Endothelial cell of umbilical vein (primary cell): ENCODE measurements around the gene SLC35A1. TPM values are rescaled to one million over a fixed set of nuclear protein-coding genes. Genes with fewer than 3 reads are reported as not detected.

Experiments
- BruUV-seq: library from RNA; stranded (reverse); fragments of 400-500 nt; replicated peaks from 2 replicates; lab custom pipeline; 2021; lab: Mats Ljungman, UMichigan
- CTCF ChIA-PET: fragments of 300-600, 350-600 bp; sonication (Branson Sonifier 250); formaldehyde crosslinking; loops from one replicate; lab custom pipeline; 2021; ENCODE audit warnings: antibody characterized with exemption, inconsistent platforms; lab: Charles Lee
- POLR2A ChIA-PET: fragments of 300-600, 350-600 bp; sonication (Branson Sonifier 250); formaldehyde crosslinking; loops from one replicate; lab custom pipeline; 2021; ENCODE audit warnings: antibody characterized with exemption, inconsistent platforms; lab: Charles Lee
- DNase-seq: peaks from one replicate; pipeline ENCODE4 v3.0.0-alpha.2; 2011; ENCODE audit warnings: low read depth, low spot score
- FAIRE-seq: peaks from 2 replicates; lab custom pipeline; 2011; peaks lifted over from hg19 to GRCh38; lab: Jason Lieb, UNC
- H2AFZ ChIP-seq: 2 replicates; pipeline ENCODE4 v1.6.0; 2012; ENCODE audit warnings: low read depth, low read length, control low read depth, inconsistent platforms
- H3K27ac ChIP-seq: 2 replicates; pipeline ENCODE4 v1.5.1; 2011; ENCODE audit warnings: low read depth, mild to moderate bottlenecking, control low read depth, low read length, moderate library complexity; ENCODE audit not compliant: insufficient read depth
- H3K27me3 ChIP-seq, 2 experiments: 2 replicates each; pipeline versions ENCODE4 v1.6.0 to v1.6.1; 2011; ENCODE audit warnings: low read length in 2 of 2, mixed read lengths in 1 of 2; ENCODE audit not compliant: control insufficient read depth in 2 of 2, insufficient read depth in 2 of 2
- H3K36me3 ChIP-seq, 2 experiments: 2 replicates in 1 of 2; 3 replicates in 1 of 2; pipeline ENCODE4 v1.5.1; 2011; ENCODE audit warnings: low read length in 2 of 2, mild to moderate bottlenecking in 1 of 2, moderate library complexity in 1 of 2; ENCODE audit not compliant: control insufficient read depth in 2 of 2, insufficient read depth in 2 of 2; ENCODE audit errors: extremely low read depth in 1 of 2
- H3K4me1 ChIP-seq: 3 replicates; pipeline ENCODE4 v1.5.1; 2011; ENCODE audit warnings: mild to moderate bottlenecking, low read length; ENCODE audit not compliant: control insufficient read depth, insufficient read depth; ENCODE audit errors: extremely low read depth
- H3K4me2 ChIP-seq: 2 replicates; pipeline ENCODE4 v1.6.1; 2011; ENCODE audit warnings: low read length, control low read depth, mixed read lengths; ENCODE audit not compliant: insufficient read depth
- H3K4me3 ChIP-seq, 3 experiments: fragments of 200-600 bp in 1 of 3; sonication (generic), shearing (Covaris generic) in 1 of 3; replicated peaks in 1 of 3; 2 replicates each; pipeline ENCODE4 v1.5.1; 2011 to 2016; ENCODE audit warnings: control low read depth in 3 of 3, low read length in 3 of 3, mild to moderate bottlenecking in 2 of 3, inconsistent platforms in 1 of 3, low read depth in 1 of 3, moderate library complexity in 1 of 3; ENCODE audit not compliant: insufficient read depth in 1 of 3
- H3K79me2 ChIP-seq: 2 replicates; pipeline ENCODE4 v1.6.0; 2012; ENCODE audit warnings: low read length, inconsistent platforms; ENCODE audit not compliant: control insufficient read depth, insufficient read depth
- H3K9ac ChIP-seq: replicated peaks from 2 replicates; pipeline ENCODE3; 2011; ENCODE audit warnings: low read length, control low read depth; ENCODE audit not compliant: insufficient read depth; ENCODE audit errors: extremely low read depth
- H3K9me1 ChIP-seq: replicated peaks from 3 replicates; pipeline ENCODE4 v1.6.0; 2011; ENCODE audit warnings: mild to moderate bottlenecking, low read length; ENCODE audit not compliant: control insufficient read depth, insufficient read depth; ENCODE audit errors: extremely low read depth
- H3K9me3 ChIP-seq: replicated peaks from 2 replicates; pipeline ENCODE4 v1.5.1; 2012; ENCODE audit warnings: low read length, inconsistent platforms; ENCODE audit not compliant: control insufficient read depth, insufficient read depth
- H4K20me1 ChIP-seq: replicated peaks from 2 replicates; pipeline ENCODE3; 2011; ENCODE audit warnings: mild to moderate bottlenecking, low read length; ENCODE audit not compliant: control insufficient read depth, insufficient read depth; ENCODE audit errors: extremely low read depth
- CTCF ChIP-seq, 2 donors: IDR thresholded peaks; 1 replicate in 1 of 2; 2 replicates in 1 of 2; pipeline ENCODE4 v1.5.1; 2011; ENCODE audit warnings: low read length in 2 of 2, mild to moderate bottlenecking in 2 of 2, moderate library complexity in 2 of 2, control low read depth in 1 of 2, inconsistent platforms in 1 of 2, low read depth in 1 of 2; ENCODE audit not compliant: insufficient read depth in 1 of 2; ENCODE audit errors: extremely low read depth in 1 of 2
- EZH2 ChIP-seq: IDR thresholded peaks from 2 replicates; pipeline ENCODE4 v1.6.1; 2012; ENCODE audit warnings: borderline replicate concordance, low read depth, mild to moderate bottlenecking, moderate library complexity, low read length, inconsistent platforms; ENCODE audit not compliant: severe bottlenecking
- FOS ChIP-seq: IDR thresholded peaks from 2 replicates; pipeline ENCODE4 v1.6.1; 2011; ENCODE audit warnings: mild to moderate bottlenecking, low read length, moderate library complexity, borderline replicate concordance; ENCODE audit not compliant: insufficient read depth
- GATA2 ChIP-seq: IDR thresholded peaks from 2 replicates; pipeline ENCODE4 v1.7.0; 2011; ENCODE audit warnings: low read depth, mild to moderate bottlenecking, moderate library complexity, mixed read lengths, low read length; ENCODE audit not compliant: insufficient read length, insufficient read depth
- JUN ChIP-seq: IDR thresholded peaks from 2 replicates; pipeline ENCODE4 v1.6.1; 2011; ENCODE audit warnings: borderline replicate concordance, low read depth; ENCODE audit not compliant: insufficient read length, insufficient read depth
- MYC ChIP-seq: IDR thresholded peaks from one replicate; pipeline ENCODE4 v1.6.1; 2011; ENCODE audit warnings: mild to moderate bottlenecking, low read depth, low read length
- POLR2A ChIP-seq: IDR thresholded peaks from 2 replicates; pipeline ENCODE4 v1.6.1; 2012; ENCODE audit warnings: low read depth, mild to moderate bottlenecking, control low read depth, low read length
- POLR2AphosphoS5 ChIP-seq: IDR thresholded peaks from 2 replicates; pipeline ENCODE4 v1.6.1; 2012; ENCODE audit warnings: low read depth, mild to moderate bottlenecking, control low read depth, low read length, moderate library complexity; ENCODE audit not compliant: insufficient read depth
- dilution Hi-C: fragments of 300-500 bp; cut with MboI; formaldehyde crosslinking; loops from one replicate; pipeline ENCODE4 v1.15.0; 2019; ENCODE audit warnings: low sequenced_read_pairs; ENCODE audit not compliant: extremely low pct_ligation_motif_present
- intact Hi-C: fragments of 100-400 bp; cut with micrococcal nuclease; formaldehyde crosslinking; loops from one replicate; pipeline ENCODE4 v1.10.0; 2022
- polyA plus RNA-seq, 4 experiments: library from polyadenylated mRNA; depleted of rRNA in 3 of 4; stranded (reverse) in 3 of 4; unstranded in 1 of 4; fragments of >200 nt; gene quantifications; 2 replicates each; pipeline versions ENCODE4 v1.2.1 to v1.2.3, GENCODE V29; 2011 to 2012; ENCODE audit warnings: missing spikeins in 1 of 4
- total RNA-seq: library from RNA; stranded (reverse); gene quantifications from 2 replicates; pipeline ENCODE4 v1.2.3, GENCODE V29; 2021

SLC35A1 gene
- total and polyA plus RNA-seq, 2 donors (not counting 3 experiments of a cell fraction or from before 2014, with no cell fraction given) = 13.0 to 13.9 TPM

- dilution Hi-C loops (no loop called here), intact Hi-C loops (no loop called here)
- no peak overlapping the region for H3K4me3 ChIP-seq
- FAIRE-seq (no peak), DNase-seq (no peak)
- CTCF ChIA-PET = no interaction called here
- POLR2A ChIA-PET = no interaction called here
- H3K79me2 ChIP-seq = no peaks in the 10 kb centered on the region
- no peak overlapping the region for H2AFZ ChIP-seq
- no peaks in the 10 kb centered on the region for H3K27me3 ChIP-seq
- no peaks in the 10 kb centered on the region for H3K9me1 ChIP-seq
- no peak overlapping the region for H3K4me2 ChIP-seq
- no peak overlapping the region for H3K9ac ChIP-seq
- no peaks in the 10 kb centered on the region for H3K9me3 ChIP-seq
- no peaks in the 10 kb centered on the region for H4K20me1 ChIP-seq
- TF ChIP-seq POLR2AphosphoS5 (no peak), EZH2 (no peak), GATA2 (no peak), MYC (no peak)
- no peak overlapping the region for H3K27ac ChIP-seq
- no peaks in the 10 kb centered on the region for H3K4me1 ChIP-seq
- BruUV-seq = no TSS peak
- H3K36me3 ChIP-seq = no peaks in the 10 kb centered on the region
Measured at GRCh38 chr6:87444362-87444761, 28.4 kb upstream of the SLC35A1 start.

- BruUV-seq = no TSS peak
- Histone ChIP-seq H3K9me1 (no peaks in the 10 kb centered on the region), H2AFZ (no peak overlapping the region), H3K9ac (no peak overlapping the region), H3K27me3 (peaks cover 9 to 13% of the 10 kb centered on the region in 2 experiments), H3K9me3 (no peaks in the 10 kb centered on the region), H3K4me3 (no peak overlapping the region), H3K79me2 (no peaks in the 10 kb centered on the region), H3K36me3 (no peaks in the 10 kb centered on the region), H4K20me1 (no peaks in the 10 kb centered on the region), H3K4me1 (no peaks in the 10 kb centered on the region), H3K27ac (no peak overlapping the region), H3K4me2 (no peak overlapping the region)
- CTCF ChIA-PET = interaction anchor here (0.9 kb wide), 1 partner anchor 72 kb away, joined by 3 read pairs; no protein-coding TSS in a partner anchor
- FAIRE-seq (no peak), DNase-seq (no peak)
- intact Hi-C loops = no loop called here
- POLR2A ChIA-PET = no interaction called here
- dilution Hi-C loops = no loop called here
- TF ChIP-seq GATA2 = no peak
- TF ChIP-seq CTCF (IDR thresholded peaks at IDR 0.05; ENCODE audit: extremely low read depth in 1 of 2, insufficient read depth in 1 of 2, low read depth in 1 of 2, low read length in 2 of 2) = no peak
- no peak for TF ChIP-seq POLR2A
- TF ChIP-seq FOS = no peak
- no peak for TF ChIP-seq EZH2
- TF ChIP-seq MYC = no peak
- no peak for TF ChIP-seq JUN
Measured at GRCh38 chr6:87465051-87465450, 7.7 kb upstream of the SLC35A1 start.
